Non-pigmented ciliary epithelial cell (primary cell): Measurements from ENCODE around the gene PADI2.

Source experiments
- DNase-seq: peaks from one replicate; pipeline ENCODE4 v3.0.0-alpha.2; 2010; ENCODE audit warnings: low read depth

PADI2 gene

GRCh38 chr1:17139637-17140036 is 20.4 kb upstream of the PADI2 start:
- DNase-seq = no peak

GRCh38 chr1:17137441-17137840 is 18.2 kb upstream of the PADI2 start:
- DNase-seq = no peak

GRCh38 chr1:17136936-17137335 is 17.7 kb upstream of the PADI2 start:
- DNase-seq = no peak

GRCh38 chr1:17136145-17136544 is 16.9 kb upstream of the PADI2 start:
- no peak for DNase-seq

GRCh38 chr1:17135530-17135929 is 16.3 kb upstream of the PADI2 start:
- no peak for DNase-seq

- DNase-seq = no peak
Observed at GRCh38 chr1:17134724-17135123, 15.5 kb upstream of the PADI2 start.

- no peak for DNase-seq
Observed at GRCh38 chr1:17134034-17134433, 14.8 kb upstream of the PADI2 start.

- DNase-seq = no peak
Observed at GRCh38 chr1:17130138-17130635, 10.9 kb upstream of the PADI2 start.

GRCh38 chr1:17128361-17128760 is 9.1 kb upstream of the PADI2 start:
- DNase-seq = peak; percentile 81

GRCh38 chr1:17125756-17126237 is 6.5 kb upstream of the PADI2 start:
- no peak for DNase-seq

- no peak for DNase-seq
Observed at GRCh38 chr1:17123196-17124045, 4.2 kb upstream of the PADI2 start.

GRCh38 chr1:17122521-17123164 is 3.4 kb upstream of the PADI2 start:
- DNase-seq = peak; percentile 37

GRCh38 chr1:17121881-17122280 is 2.6 kb upstream of the PADI2 start:
- DNase-seq = no peak

GRCh38 chr1:17120962-17121837 is 1.9 kb upstream of the PADI2 start:
- no peak for DNase-seq

- no peak for DNase-seq
Observed at GRCh38 chr1:17120481-17120877, 1.2 kb upstream of the PADI2 start.

- DNase-seq = no peak
Observed at GRCh38 chr1:17119773-17120480, 676 bp upstream of the PADI2 start.

- DNase-seq = no peak
Observed at GRCh38 chr1:17118706-17119075, 560 bp downstream of the PADI2 start.

GRCh38 chr1:17118268-17118667 is 983 bp downstream of the PADI2 start:
- DNase-seq = no peak

GRCh38 chr1:17117451-17118265 is 1.6 kb downstream of the PADI2 start:
- DNase-seq = no peak

GRCh38 chr1:17116643-17117042 is 2.6 kb downstream of the PADI2 start:
- no peak for DNase-seq

GRCh38 chr1:17113963-17114362 is 5.3 kb downstream of the PADI2 start:
- DNase-seq = no peak
